HG03045 (cell line): Measurements from ENCODE around the gene LAMA4.

Source experiments
- ATAC-seq: cut with Tn5 transposase; IDR thresholded peaks from one replicate; pipeline ENCODE4 v1.9.1; 2021; ENCODE audit warnings: mild to moderate bottlenecking, moderate library complexity; ENCODE audit not compliant: unreplicated experiment

Gene LAMA4

GRCh38 chr6:112153926-112154607 is 100.3 kb downstream of the LAMA4 start:
- ATAC-seq, result no peak

GRCh38 chr6:112150363-112150762 is 104.0 kb downstream of the LAMA4 start:
- ATAC-seq, result no peak

GRCh38 chr6:112149719-112150263 is 104.6 kb downstream of the LAMA4 start:
- ATAC-seq, result no peak

- no peak for ATAC-seq
Measured at GRCh38 chr6:112149236-112149635, 105.1 kb downstream of the LAMA4 start.

GRCh38 chr6:112148103-112148502 is 106.3 kb downstream of the LAMA4 start:
- no peak for ATAC-seq

GRCh38 chr6:112145080-112145573 is 109.2 kb downstream of the LAMA4 start:
- no peak for ATAC-seq

- ATAC-seq, result no peak
Measured at GRCh38 chr6:112144145-112144926, 110.0 kb downstream of the LAMA4 start.

- ATAC-seq, result no peak
Measured at GRCh38 chr6:112141707-112142106, 112.7 kb downstream of the LAMA4 start.

GRCh38 chr6:112139052-112139451 is 115.3 kb downstream of the LAMA4 start:
- ATAC-seq, result no peak

GRCh38 chr6:112130878-112131277 is 123.5 kb downstream of the LAMA4 start:
- ATAC-seq, result no peak

GRCh38 chr6:112128208-112128607 is 126.2 kb downstream of the LAMA4 start:
- ATAC-seq, result no peak

- ATAC-seq, result no peak
Measured at GRCh38 chr6:112123982-112124381, 130.4 kb downstream of the LAMA4 start.

GRCh38 chr6:112122756-112123155 is 131.6 kb downstream of the LAMA4 start:
- no peak for ATAC-seq

GRCh38 chr6:112118034-112118433 is 136.3 kb downstream of the LAMA4 start:
- no peak for ATAC-seq

GRCh38 chr6:112117554-112117953 is 136.8 kb downstream of the LAMA4 start:
- no peak for ATAC-seq

- ATAC-seq, result no peak
Measured at GRCh38 chr6:112116221-112116620, 138.1 kb downstream of the LAMA4 start.

- ATAC-seq, result no peak
Measured at GRCh38 chr6:112114577-112115223, 139.7 kb downstream of the LAMA4 start.

- no peak for ATAC-seq
Measured at GRCh38 chr6:112113918-112114317, 140.4 kb downstream of the LAMA4 start.

GRCh38 chr6:112113431-112113830 is 140.9 kb downstream of the LAMA4 start:
- ATAC-seq, result no peak

GRCh38 chr6:112109262-112109661 is 145.1 kb downstream of the LAMA4 start:
- ATAC-seq, result no peak

GRCh38 chr6:112106562-112106961 is 147.8 kb downstream of the LAMA4 start:
- no peak for ATAC-seq
